ELF-1 (cell line): ENCODE results near the gene PTPRD.
"Not testable (repeated sequence)": the region's sequence is repeated elsewhere in the genome, so short reads cannot be mapped to it uniquely, and the experiment has no call there.

Source experiments
- DNase-seq: peaks from one replicate; pipeline ENCODE4 v3.0.0-alpha.2; 2016; ENCODE audit warnings: low read depth, low spot score

The PTPRD gene

DNA sequence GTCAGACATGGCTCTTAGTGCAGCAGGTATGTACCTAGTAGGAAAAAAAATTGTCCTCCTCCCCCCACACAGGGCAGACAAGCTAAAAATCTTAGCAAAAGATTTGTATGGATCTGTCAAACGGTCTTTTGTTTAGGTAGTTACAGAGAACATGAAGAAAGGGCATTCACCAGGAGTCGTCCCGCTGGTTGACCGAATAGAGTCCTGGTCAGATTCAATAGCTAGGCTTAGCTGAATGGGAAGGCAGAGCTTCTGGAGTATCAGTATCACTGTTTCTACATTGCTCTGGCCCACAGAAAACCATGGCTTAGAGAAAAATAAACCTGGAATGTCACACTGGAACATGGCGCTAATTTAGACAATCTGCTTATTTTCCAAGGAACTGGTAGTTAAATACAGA is 642.3 kb downstream of the PTPRD start:
- no peak for DNase-seq

DNA sequence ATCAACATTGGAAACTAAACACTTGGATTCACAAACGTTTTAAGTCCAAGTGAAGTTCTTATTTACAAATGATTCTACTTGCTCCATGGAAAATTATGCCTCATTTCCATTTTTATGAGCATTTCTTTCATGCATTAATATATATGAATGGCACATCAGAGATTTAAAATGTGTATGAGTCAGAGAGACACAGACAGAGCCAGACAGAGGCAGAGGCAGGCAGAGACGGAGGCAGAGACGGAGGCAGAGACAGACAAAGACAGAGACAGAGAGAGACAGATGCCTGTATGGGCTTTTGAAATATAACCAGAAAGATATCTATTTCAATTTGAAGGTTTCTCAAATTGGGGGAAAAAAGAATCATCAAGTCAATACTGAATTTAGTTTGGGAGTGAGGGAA is 649.0 kb downstream of the PTPRD start:
- no peak for DNase-seq

DNA sequence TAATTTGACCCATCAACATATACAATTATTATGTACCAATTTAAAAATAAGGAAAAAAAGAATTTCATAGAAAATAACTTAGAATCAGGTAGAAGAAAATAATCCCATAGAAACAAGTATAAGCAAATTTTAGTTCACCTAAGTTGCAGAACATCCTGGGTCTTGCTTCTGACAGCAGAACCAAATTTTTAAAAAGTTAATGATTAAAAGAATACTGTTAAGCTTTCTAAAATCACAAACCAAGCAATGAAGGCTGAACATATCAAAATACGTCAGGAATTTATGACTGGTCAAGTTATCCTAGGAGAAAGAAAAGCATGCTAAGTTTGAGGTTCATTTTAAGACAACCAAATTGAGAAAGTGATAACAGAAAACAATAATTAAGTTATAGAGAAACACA is 650.9 kb downstream of the PTPRD start:
- DNase-seq, result no peak

DNA sequence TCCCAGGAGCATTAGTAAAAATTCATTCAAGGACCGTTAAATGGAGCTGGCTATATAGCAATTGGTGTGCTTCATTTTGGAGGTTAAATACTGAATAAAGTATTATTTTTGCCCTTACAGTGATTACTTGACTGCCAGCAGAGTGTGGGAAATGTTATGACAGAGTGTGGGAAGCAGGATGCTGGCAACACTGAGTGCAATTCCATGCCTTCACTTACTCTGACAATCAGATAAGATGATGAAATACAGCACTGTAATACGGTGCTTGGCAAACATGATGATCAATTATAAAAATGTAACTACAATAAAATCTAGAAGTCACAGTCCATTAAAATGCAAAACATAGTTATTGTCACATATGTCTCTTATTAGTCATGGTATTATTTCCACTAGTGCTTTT is 651.3 kb downstream of the PTPRD start:
- no peak for DNase-seq

DNA sequence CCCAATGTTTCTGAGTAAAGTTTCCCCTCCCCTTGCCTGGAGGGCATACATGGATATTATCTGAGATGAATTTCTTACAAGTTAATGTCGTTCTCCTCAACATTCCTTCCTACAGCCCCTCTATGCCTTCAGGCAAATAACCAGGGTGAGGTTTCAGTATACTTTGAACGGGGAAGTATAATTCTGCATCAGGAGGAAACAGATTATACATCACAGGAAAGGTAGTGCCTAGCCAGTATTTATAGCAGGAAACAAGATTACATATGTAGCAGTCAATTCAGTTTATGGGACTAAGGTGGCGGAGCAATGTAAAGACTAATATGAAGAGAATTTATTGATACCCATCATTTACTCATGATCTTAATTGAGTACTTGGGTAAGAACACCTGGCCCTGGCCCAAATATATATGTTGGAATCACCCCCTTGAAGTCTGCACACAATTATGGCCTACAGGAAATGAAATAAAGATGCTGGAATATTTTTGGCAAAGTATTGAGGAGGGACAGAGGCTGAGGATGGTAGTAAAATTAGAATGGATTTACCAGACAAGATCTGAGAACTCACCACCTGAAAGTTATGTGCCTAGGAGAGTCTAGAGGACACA is 661.1 kb downstream of the PTPRD start:
- no peak for DNase-seq

DNA sequence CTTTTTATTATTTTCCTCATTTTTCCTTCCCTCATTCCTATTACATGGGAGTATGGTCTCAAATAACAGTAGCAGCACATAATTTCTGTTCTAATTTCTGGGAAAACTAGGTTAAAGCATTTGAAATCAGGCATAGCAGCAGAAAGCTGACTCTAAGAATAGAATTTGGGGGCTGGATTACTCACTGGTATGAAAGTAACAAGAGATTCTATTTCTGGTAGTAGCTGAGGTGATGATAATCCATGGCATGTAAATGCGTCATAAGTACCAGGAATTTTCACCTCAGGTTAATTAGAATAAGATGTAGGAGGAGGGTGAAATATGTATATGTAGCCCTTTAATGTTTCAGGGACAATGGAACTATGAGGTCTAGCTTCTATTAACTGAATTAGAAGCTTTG is 662.0 kb downstream of the PTPRD start:
- DNase-seq, result no peak

DNA sequence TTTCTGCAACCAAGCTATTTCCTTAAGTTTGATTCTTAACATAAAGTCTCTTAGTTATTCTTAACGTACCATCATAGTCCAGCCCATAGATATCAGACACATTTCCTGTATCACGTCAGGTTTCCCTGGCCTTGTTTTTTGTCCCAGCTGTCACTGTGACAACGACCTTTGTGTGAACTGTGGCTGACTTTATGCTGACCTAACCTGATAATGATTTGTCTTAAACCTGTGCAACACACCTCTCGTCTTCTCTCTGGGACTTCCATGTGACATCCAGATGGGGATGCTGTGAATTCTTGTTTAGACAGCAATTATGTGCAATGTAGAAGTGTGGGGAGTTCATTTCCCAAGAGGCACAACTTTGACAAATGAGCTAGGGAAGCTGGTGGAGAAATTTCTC is 662.8 kb downstream of the PTPRD start:
- DNase-seq, result no peak

DNA sequence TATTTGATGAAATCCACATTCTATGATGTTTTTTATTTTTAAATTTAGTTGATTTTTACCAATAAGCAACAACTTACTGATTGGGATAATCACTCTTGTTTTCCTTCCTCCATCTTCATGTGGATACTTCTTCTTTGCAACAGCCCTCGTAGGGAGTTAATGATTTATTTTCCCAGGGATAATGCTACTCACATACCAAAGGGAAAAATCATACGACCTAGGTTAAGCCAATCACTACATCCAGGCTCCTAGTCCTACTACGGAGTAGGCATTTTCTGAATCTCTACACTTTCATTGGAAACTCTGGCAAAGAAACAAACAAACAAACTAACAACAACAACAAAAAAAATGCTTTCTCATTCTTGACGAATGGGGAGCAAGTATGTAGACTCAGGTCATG is 663.4 kb downstream of the PTPRD start:
- no peak for DNase-seq

DNA sequence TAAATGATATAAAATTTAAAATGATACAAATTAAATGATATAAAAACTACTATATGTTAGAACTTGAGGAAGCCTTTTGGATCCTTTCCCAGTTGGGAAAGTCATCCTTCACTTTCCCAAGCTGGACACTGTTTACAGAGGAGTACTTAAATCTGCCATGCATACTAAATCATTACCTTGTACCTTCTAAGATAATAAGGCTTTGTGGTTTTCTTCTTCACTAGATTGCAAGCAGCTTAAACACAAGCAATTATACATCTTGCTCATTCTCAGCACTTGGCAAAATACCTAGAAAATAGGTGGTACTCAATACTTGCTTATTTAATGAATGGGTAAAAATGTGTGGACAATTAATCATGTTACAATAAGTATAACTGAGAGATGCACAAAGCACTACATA is 666.8 kb downstream of the PTPRD start:
- no peak for DNase-seq

DNA sequence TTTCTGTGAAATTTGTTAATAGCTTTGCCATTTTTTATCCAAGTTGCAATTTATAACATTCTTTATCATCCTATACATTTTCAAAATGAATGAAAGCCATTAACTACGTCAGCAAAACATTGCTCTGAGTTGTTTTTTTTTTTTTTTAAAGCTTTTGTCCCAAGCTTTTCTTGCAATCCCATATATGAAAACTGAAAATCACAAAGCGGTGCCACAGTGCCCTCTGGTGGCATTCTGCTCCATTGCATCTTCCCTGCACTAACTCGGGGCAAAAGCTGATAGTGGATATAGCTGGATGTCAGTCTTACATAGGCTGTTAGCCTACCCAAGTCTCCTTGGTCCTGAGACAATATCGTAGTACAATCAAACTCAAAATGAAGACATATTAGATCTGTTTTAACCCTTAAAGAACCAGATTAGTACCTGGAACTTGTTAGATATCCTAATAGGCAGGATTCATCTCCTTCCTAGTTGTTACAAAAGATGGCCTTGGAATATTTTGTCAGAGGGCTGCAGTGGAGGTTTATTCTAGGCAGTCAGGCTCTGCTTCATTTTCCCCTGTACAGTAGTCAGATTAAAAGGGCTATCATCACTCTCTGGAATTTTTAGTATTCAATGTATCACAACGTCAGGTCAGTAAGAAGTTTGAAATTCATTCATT is 669.9 kb downstream of the PTPRD start:
- DNase-seq, result peak; percentile 84

DNA sequence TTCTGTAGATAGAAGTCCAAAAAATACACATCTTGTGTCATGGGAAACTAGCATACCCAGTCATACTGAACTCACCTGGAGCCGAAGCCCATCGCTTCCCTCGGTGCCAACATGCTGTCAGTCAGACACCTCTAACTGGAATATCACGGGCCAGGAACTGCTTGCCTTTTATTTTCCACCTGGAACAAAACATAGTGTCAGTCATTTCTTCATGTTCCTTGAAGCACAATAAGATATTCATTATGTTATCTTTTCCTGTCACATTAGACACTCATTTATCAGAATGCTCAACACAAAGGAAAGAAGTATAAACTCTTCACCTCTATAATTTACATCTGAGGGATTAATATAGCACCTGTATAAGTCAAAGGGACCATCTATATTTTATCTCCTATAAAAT is 674.4 kb downstream of the PTPRD start:
- DNase-seq, result no peak

DNA sequence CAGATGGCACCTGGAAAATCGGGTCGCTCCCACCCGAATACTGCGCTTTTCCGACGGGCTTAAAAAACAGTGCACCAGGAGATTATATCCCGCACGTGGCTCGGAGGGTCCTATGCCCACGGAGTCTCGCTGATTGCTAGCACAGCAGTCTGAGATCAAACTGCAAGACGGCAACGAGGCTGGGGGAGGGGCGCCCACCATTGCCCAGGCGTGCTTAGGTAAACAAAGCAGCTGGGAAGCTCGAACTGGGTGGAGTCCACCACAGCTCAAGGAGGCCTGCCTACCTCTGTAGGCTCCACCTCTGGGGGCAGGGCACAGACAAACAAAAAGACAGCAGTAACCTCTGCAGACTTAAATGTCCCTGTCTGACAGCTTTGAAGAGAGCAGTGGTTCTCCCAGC is 681.3 kb downstream of the PTPRD start:
- not testable (repeated sequence) for DNase-seq

DNA sequence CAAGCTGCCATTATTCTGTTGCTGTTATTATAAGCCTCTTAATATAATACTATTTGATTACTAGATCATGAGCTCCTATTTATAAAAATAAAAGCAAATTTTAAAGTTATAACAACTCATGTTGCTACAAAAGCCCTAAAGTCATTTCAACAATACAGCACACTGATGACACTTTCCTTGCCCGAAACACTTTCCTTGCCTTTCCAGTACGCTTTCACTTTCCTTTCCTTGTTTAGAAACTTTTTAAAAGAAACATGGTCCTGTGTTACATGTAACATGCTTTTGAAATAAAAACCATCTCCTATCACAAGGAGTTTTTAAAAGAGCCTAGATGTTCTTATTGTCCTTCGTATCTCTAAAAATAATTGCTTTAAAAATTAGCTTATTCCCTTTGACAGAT is 688.4 kb downstream of the PTPRD start:
- DNase-seq, result no peak

DNA sequence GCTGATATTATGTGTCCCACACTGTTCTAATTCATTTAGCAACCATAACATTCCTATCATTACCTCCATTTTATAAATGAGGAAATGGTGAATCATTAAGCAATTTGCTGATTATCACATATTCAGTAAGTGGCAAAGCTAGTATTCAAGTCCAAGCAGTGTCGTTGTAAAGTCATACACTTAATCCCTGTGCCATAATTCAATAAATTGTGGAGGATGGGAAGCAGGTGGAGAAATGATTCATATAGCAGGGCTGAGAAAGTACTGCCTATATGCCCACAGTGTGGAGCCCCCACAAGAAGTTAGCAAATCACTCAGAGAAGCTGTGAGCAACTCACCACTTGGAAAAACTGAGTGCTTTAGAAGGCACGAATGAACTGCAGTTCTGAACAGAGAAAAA is 691.0 kb downstream of the PTPRD start:
- DNase-seq, result no peak

DNA sequence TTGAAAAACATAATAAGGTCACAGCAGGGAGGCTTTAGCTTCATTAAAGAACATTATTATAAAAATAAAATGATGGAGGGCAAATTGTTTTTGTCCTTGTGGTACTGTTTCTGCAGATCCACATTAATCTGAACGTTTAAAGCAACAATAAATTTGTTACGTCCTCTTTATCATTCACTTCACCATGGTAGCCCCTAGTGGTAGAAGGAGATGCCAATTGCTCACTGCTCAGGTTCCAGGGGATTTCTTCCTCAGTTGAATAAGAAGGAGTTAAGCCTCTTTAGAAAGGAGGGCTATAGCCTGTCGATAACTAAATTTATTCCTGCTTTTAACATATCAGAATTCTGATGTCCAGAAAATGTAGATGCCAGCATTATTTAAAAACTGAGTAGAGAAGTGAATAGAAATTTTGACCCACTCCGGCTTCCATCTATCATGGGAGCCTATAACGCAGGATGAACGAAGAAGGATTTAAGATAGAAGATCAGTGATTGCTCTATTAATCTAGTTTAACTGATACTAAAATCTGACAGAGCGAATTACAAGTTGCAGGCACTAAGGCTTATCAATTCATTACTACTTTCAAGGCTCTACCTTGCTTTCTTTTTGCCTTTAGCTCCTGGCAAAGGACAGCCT is 692.3 kb downstream of the PTPRD start:
- DNase-seq, result no peak

DNA sequence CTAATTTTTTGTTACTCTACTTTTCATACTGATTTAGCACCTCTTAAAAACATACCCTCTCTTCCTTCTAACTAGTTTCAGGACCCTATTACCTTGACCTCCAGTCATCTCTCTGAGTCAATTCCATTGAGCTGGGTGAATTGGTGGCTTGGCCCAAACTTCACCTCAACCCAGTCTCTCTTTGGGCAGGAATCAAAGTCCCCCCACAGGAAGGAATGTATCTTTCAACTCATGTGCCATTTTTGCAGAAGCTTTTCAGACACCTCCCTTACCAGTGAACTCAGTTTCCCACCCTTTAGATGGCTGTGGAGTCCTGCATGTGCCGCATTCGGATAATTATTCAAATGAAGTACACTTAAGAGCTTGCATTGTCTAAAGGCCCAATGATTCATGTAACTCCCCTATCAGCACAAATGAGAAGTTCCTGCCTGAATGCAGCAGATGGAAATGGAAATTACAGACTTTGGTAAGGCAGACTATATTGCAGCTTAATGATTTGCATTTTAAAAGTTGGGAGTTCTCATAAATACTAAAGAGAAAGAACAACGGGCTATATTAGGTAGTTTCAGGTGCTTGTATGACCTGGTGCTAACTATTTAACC is 693.5 kb downstream of the PTPRD start:
- DNase-seq, result no peak

DNA sequence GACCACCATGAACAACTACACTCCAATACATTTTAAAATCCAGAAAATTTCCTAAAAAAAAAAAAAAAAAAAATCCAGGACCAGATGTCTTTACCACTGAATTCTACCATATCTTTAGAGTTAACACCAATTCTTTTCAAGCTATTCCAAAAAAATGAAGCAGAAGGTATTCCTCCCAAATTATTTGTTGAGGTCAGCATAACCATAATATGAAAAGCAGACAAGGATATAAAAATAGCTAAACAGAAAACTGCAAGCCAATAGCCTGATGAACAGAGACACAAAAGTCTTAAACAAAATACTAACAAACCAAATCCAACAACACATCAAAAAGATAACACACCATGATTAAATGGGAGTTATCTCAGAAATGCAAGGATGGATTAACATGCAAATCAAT is 695.4 kb downstream of the PTPRD start:
- DNase-seq, result no peak

DNA sequence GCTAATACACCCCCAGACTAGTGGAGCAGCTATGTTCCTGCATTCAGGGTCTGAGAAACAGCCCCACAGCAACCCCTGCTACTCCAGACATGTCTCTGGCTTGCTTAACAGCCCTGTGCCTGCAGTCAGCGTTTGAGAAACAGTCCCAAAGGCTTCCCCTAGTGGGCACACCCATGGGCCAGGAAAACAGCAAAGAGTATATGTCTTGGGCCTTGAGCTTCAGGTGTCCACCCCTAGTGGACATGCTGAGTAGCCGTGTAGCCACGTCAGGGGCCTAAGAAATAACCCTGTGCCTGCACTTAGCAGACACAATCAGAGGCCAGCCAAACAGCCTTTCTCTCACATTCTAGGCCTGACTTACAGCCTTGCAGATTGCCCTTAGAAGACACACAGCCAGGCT is 698.6 kb downstream of the PTPRD start:
- DNase-seq, result peak; percentile 48

DNA sequence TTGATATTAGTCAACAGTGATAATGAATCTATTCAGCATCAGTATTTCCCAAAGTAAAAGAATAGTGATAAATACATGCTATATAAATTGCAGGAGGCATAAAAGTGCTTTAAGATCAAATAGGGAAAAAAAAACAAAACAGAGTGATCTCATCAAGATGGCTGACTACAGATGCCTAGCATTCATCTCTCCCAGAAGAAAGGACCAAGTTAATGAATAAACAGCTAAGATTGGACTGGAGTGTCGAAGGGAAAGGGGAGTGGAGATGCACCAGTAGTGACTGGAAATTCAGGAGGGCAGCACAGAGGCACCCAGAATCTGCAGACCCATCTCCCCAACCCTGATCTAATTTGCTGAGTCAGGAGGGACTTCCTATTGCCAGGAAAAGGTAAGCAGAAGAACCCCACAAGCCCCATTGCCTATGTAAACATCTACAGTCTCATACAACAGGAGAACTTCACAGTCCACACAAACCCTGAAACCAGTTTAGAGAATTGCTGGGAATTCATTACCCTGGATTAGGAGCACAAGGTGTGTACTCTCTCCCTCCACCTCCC is 699.4 kb downstream of the PTPRD start:
- no peak for DNase-seq

DNA sequence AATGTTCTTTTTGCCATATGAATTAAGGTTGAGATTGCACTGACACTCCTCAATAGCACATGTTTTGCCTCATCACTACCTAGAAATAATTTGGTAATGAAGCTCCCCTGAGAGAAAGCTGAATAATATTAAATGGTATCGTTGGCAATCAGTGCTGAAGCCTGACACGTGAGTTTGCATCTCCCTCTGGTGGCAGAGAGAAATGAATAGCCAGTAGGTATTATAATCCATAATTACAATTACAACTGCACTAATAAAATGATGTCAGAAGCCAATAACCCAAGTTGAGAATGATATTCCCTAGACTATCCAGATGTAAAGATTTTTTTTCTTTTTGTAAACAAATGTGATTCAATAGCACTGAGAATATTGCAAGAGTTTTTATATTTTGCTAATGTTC is 700.3 kb downstream of the PTPRD start:
- DNase-seq, result no peak

DNA sequence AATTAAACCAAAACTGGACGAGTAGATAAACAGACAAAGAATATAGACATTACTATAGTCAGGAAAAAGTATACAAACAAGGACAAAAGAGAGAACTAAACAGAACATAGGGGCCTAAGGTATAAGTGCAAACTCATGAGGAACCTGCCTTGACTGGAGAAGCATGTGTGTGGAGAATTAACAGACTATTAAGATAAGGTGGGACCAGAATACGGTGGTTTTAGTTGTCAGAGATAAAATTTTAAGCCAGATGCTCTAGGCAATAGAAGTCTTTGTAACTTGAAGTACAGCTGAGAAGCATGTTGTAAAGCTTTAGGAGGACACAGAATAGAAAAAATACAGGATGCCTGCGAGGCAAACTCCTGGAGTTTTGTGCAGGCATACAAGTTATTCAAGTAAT is 707.1 kb downstream of the PTPRD start:
- peak; percentile 14 for DNase-seq

DNA sequence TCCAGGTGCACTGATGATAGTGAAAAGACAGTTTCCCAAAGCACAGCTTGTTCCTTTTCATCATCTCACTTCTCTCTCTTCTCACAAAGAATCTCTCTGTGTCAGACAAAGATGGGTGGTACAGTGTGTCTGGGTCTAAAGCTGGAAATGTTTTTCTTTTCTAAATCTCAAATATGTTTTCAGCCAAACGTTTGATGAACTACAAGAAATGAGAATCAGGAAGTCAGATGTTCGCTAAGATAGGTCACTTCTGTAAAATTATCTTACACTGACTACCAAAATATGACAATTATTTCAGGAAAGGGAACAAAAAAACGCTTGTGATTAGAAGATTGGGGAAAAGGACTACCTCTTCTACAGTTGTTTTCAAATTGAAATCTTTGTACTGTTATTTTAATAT is 708.8 kb downstream of the PTPRD start:
- no peak for DNase-seq

DNA sequence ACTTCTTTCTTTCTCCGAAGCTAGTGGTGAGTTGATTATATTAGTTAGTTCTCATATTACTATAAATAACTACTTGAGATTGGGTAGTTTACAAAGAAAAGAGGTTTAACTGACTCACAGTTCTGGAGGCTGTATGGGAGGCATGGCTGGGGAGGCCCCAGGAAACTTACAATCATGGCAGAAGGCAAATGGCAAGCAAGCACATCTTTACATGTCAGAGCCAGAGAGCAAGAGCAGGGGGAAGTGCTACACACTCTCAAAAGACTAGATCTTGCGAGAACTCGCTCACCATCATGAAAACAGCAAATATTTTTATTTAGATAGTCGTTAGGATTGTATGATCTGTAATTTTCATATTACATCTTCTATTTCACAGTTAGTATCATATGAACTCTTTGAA is 711.2 kb downstream of the PTPRD start:
- DNase-seq, result no peak
